PC-9 (cell line): ENCODE measurements around the gene EEPD1.
"Not testable (repeated sequence)": the region's sequence is repeated elsewhere in the genome, so short reads cannot be mapped to it uniquely, and the experiment has no call there.

Experiments used
- EZH2 ChIP-seq: fragments of 200-600 bp; sonication (generic); IDR thresholded peaks from 2 replicates; pipeline ENCODE4 v1.8.0; 2017; ENCODE audit warnings: antibody characterized with exemption, low read depth
- TF ChIP-seq, protein P1 (sequence below): fragments of 200-600 bp; sonication (generic); conservative IDR thresholded peaks from 2 replicates; pipeline ENCODE4 v1.6.1; 2017; ENCODE audit warnings: mixed run types, antibody characterized with exemption, mild to moderate bottlenecking, moderate library complexity

DNA sequence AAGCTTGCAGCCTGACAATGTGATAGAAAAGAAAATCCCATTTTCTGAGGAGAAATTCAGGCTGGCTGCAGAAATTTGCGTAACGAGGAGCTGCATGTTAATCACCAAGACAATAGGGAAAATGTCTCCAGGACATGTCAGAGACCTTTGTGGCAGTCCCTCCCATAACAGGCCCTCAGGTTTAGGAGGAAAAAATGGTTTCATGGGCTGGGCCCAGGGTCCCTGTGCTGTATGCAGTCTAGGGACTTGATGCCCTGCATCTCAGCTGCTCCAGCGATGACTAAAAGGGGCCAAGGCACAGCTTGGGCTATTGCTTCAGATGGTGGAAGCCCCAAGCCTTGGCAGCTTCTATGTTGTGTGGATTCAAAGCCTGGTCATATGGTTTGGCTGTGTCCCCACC is 168.2 kb downstream of the EEPD1 start:
- TF ChIP-seq, protein P1, sequence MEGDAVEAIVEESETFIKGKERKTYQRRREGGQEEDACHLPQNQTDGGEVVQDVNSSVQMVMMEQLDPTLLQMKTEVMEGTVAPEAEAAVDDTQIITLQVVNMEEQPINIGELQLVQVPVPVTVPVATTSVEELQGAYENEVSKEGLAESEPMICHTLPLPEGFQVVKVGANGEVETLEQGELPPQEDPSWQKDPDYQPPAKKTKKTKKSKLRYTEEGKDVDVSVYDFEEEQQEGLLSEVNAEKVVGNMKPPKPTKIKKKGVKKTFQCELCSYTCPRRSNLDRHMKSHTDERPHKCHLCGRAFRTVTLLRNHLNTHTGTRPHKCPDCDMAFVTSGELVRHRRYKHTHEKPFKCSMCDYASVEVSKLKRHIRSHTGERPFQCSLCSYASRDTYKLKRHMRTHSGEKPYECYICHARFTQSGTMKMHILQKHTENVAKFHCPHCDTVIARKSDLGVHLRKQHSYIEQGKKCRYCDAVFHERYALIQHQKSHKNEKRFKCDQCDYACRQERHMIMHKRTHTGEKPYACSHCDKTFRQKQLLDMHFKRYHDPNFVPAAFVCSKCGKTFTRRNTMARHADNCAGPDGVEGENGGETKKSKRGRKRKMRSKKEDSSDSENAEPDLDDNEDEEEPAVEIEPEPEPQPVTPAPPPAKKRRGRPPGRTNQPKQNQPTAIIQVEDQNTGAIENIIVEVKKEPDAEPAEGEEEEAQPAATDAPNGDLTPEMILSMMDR = not testable (repeated sequence)
- TF ChIP-seq EZH2 = not testable (repeated sequence)
